Gastroesophageal sphincter (tissue), 4 donors: ENCODE data around the gene ARHGAP8. TPM values are rescaled to one million over a fixed set of nuclear protein-coding genes. Genes with fewer than 3 reads are reported as not detected.

Experiments used
- ATAC-seq: fragments of 150-250 bp; one replicate; pipeline ENCODE4 v1.9.1; 2016; ENCODE audit warnings: mild to moderate bottlenecking, moderate library complexity
- H3K27ac ChIP-seq, 4 donors: fragments of 200-600 bp; sonication (generic) in 3 of 4; 1 replicate in 3 of 4; 2 replicates in 1 of 4; pipeline ENCODE4 v1.5.1; 2016 to 2019
- H3K27me3 ChIP-seq: fragments of 200-600 bp; sonication (generic); one replicate; pipeline ENCODE4 v1.5.1; 2019
- H3K36me3 ChIP-seq, 2 donors: fragments of 200-600 bp; sonication (generic); one replicate each; pipeline ENCODE4 v1.5.1; 2019; ENCODE audit warnings: control low read depth in 1 of 2
- H3K4me1 ChIP-seq, 3 donors: fragments of 200-600 bp; sonication (generic); 1 replicate in 2 of 3; 2 replicates in 1 of 3; pipeline ENCODE4 v1.5.1; 2016 to 2019; ENCODE audit warnings: control low read depth in 2 of 3
- H3K4me3 ChIP-seq, 2 donors: fragments of 200-600 bp; sonication (generic); one replicate each; pipeline ENCODE4 v1.5.1; 2019; ENCODE audit warnings: mild to moderate bottlenecking in 1 of 2, moderate library complexity in 1 of 2
- H3K9me3 ChIP-seq, 3 donors: fragments of 200-600 bp; sonication (generic); one replicate each; pipeline ENCODE4 v1.5.1; 2017 to 2019; ENCODE audit warnings: control low read depth in 2 of 3
- CTCF ChIP-seq, 4 experiments: fragments of 200-600 bp in 2 of 4; fragments of 450-650 bp in 2 of 4; sonication (generic) in 1 of 4; IDR thresholded peaks; one replicate each; pipeline ENCODE4 v1.5.1; 2017 to 2019; ENCODE audit warnings: antibody characterized with exemption in 4 of 4, mild to moderate bottlenecking in 2 of 4, moderate library complexity in 2 of 4
- EP300 ChIP-seq: sonication (generic); formaldehyde crosslinking; IDR thresholded peaks from one replicate; pipeline ENCODE4 v1.6.1; 2017; ENCODE audit warnings: antibody characterized with exemption, mild to moderate bottlenecking
- POLR2A ChIP-seq, 2 donors: fragments of 450-650 bp; IDR thresholded peaks; one replicate each; pipeline ENCODE4 v1.6.1; 2017; ENCODE audit warnings: antibody characterized with exemption in 2 of 2, mild to moderate bottlenecking in 2 of 2, moderate library complexity in 1 of 2
- POLR2AphosphoS5 ChIP-seq: sonication (generic); formaldehyde crosslinking; IDR thresholded peaks from one replicate; pipeline ENCODE4 v1.6.1; 2017; ENCODE audit warnings: antibody characterized with exemption
- WGBS, 2 donors: methylation state at CpG; one replicate each; pipeline ENCODE4 v1.1.5; 2018; ENCODE audit warnings: low coverage in 1 of 2; 5-methylcytosine and 5-hydroxymethylcytosine counted together
- total RNA-seq, 4 donors: library from RNA; depleted of rRNA; stranded (reverse); fragments of >200 nt; gene quantifications; one replicate each; pipeline ENCODE4 v1.1.0, GENCODE V29; 2016

The ARHGAP8 gene
- total RNA-seq, 4 donors from 2014 or later = 0.31 to 1.6 TPM; not detected in 2

GRCh38 chr22:44748524-44748923 lies 3.9 kb upstream of the ARHGAP8 start:
- ATAC-seq = no peak
- Histone ChIP-seq H3K36me3 (no peaks in the 10 kb centered on the region), H3K4me3 (no peak overlapping the region), H3K9me3 (peaks cover 0 to 15% (median 0%) of the 10 kb centered on the region in 3 donors), H3K27me3 (peaks cover 85% of the 10 kb centered on the region), H3K4me1 (peaks cover 0 to 16% (median 7%) of the 10 kb centered on the region in 3 donors), H3K27ac (no peak overlapping the region)
- WGBS, 2 donors = 62 to 90% methylated on average over 2 to 7 of the region's 7 CpGs
- TF ChIP-seq POLR2A (IDR thresholded peaks at IDR 0.05) (no peak), POLR2AphosphoS5 (no peak), CTCF (IDR thresholded peaks at IDR 0.05) (no peak), EP300 (no peak)

GRCh38 chr22:44750481-44750880 lies 1.9 kb upstream of the ARHGAP8 start:
- peaks cover 0 to 19% (median 7%) of the 10 kb centered on the region in 3 donors for H3K4me1 ChIP-seq
- 53 to 57% methylated on average over 1 of the region's 1 CpG for WGBS, 2 donors

GRCh38 chr22:44753189-44754042 lies 1.0 kb downstream of the ARHGAP8 start:
- 7 to 34% methylated on average over 3 to 10 of the region's 29 CpGs for WGBS, 2 donors
- Histone ChIP-seq H3K9me3 (peaks cover 0 to 15% (median 0%) of the 10 kb centered on the region in 3 donors), H3K36me3 (no peaks in the 10 kb centered on the region), H3K27me3 (peaks cover 91% of the 10 kb centered on the region), H3K4me1 (peaks cover 0 to 19% (median 7%) of the 10 kb centered on the region in 3 donors), H3K27ac (no peak overlapping the region), H3K4me3 (no peak overlapping the region)
- ATAC-seq = no peak
- TF ChIP-seq CTCF (IDR thresholded peaks at IDR 0.05) (no peak), EP300 (no peak), POLR2AphosphoS5 (no peak), POLR2A (IDR thresholded peaks at IDR 0.05) (no peak)

More at GRCh38 chr22:44750481-44750880, 1.9 kb upstream of the ARHGAP8 start:
- TF ChIP-seq POLR2AphosphoS5 (no peak), POLR2A (IDR thresholded peaks at IDR 0.05) (no peak), CTCF (IDR thresholded peaks at IDR 0.05) (no peak)
- no peak overlapping the region for H3K27ac ChIP-seq
- H3K36me3 ChIP-seq = no peaks in the 10 kb centered on the region
- H3K27me3 ChIP-seq = peaks cover 86% of the 10 kb centered on the region
- peaks cover 0 to 15% (median 0%) of the 10 kb centered on the region in 3 donors for H3K9me3 ChIP-seq
- ATAC-seq = no peak
- no peak overlapping the region for H3K4me3 ChIP-seq

GRCh38 chr22:44754998-44755397 lies 2.6 kb downstream of the ARHGAP8 start:
- Histone ChIP-seq H3K36me3 (no peaks in the 10 kb centered on the region), H3K9me3 (peaks cover 0 to 15% (median 0%) of the 10 kb centered on the region in 3 donors), H3K27me3 (peaks cover 91% of the 10 kb centered on the region), H3K27ac (no peak overlapping the region), H3K4me3 (no peak overlapping the region), H3K4me1 (peaks cover 0 to 19% (median 7%) of the 10 kb centered on the region in 3 donors)
- WGBS, 2 donors = 40 to 78% methylated on average over 1 to 4 of the region's 7 CpGs
- ATAC-seq = no peak
- TF ChIP-seq POLR2A (IDR thresholded peaks at IDR 0.05) = no peak

- H3K27me3 ChIP-seq = peaks cover 87% of the 10 kb centered on the region
- no peak for ATAC-seq
- peaks cover 0 to 19% (median 7%) of the 10 kb centered on the region in 3 donors for H3K4me1 ChIP-seq
Observed at GRCh38 chr22:44755417-44755816, 3.0 kb downstream of the ARHGAP8 start.

More at GRCh38 chr22:44755417-44755816, 3.0 kb downstream of the ARHGAP8 start:
- H3K4me3 ChIP-seq = no peak overlapping the region
- no peak for TF ChIP-seq POLR2AphosphoS5
- TF ChIP-seq EP300 = no peak
- TF ChIP-seq POLR2A (IDR thresholded peaks at IDR 0.05) = no peak
- no peak for TF ChIP-seq CTCF (IDR thresholded peaks at IDR 0.05)
- H3K36me3 ChIP-seq = no peaks in the 10 kb centered on the region
- peaks cover 0 to 15% (median 0%) of the 10 kb centered on the region in 3 donors for H3K9me3 ChIP-seq
- 56% methylated on average over 4 of the region's 6 CpGs; no CpG with 5 or more reads in 1 of the 2 donors for WGBS, 2 donors
- H3K27ac ChIP-seq = no peak overlapping the region
